Esophagus squamous epithelium (tissue), 5 donors: ENCODE measurements around the gene SLC7A8. TPM values are rescaled to one million over a fixed set of nuclear protein-coding genes. Genes with fewer than 3 reads are reported as not detected.
A peak's percentile ranks its signal among the peaks of the same experiment; 100 is the strongest.

Experiments
- DNase-seq: peaks from one replicate; lab custom pipeline; 2025; lab: John Stamatoyannopoulos, UW
- H3K27ac ChIP-seq, 4 donors: fragments of 200-600 bp; sonication (generic); one replicate each; pipeline ENCODE4 v1.5.1; 2016 to 2019; ENCODE audit warnings: mild to moderate bottlenecking in 1 of 4
- H3K27me3 ChIP-seq, 4 donors: fragments of 200-600 bp; sonication (generic); 1 replicate in 3 of 4; 2 replicates in 1 of 4; pipeline versions ENCODE4 v1.5.1 to v1.6.0; 2017 to 2021; ENCODE audit warnings: antibody characterized with exemption in 1 of 4
- H3K36me3 ChIP-seq, 3 donors: fragments of 200-600 bp; sonication (generic); one replicate each; pipeline ENCODE4 v1.5.1; 2016 to 2019
- H3K4me1 ChIP-seq, 3 donors: fragments of 200-600 bp; sonication (generic); one replicate each; pipeline ENCODE4 v1.5.1; 2017 to 2019
- H3K4me3 ChIP-seq, 4 donors: fragments of 200-600 bp; sonication (generic); 1 replicate in 3 of 4; 2 replicates in 1 of 4; pipeline ENCODE4 v1.5.1; 2016 to 2019; ENCODE audit warnings: mild to moderate bottlenecking in 2 of 4, moderate library complexity in 1 of 4
- H3K9me3 ChIP-seq, 3 donors: fragments of 200-600 bp; sonication (generic); one replicate each; pipeline ENCODE4 v1.5.1; 2016 to 2019
- CTCF ChIP-seq, 6 experiments: fragments of 450-650 bp in 4 of 6; fragments of 200-600 bp in 2 of 6; sonication (generic) in 2 of 6; IDR thresholded peaks; one replicate each; pipeline ENCODE4 v1.5.1; 2016 to 2019; ENCODE audit warnings: antibody characterized with exemption in 6 of 6, mild to moderate bottlenecking in 4 of 6, moderate library complexity in 4 of 6
- POLR2A ChIP-seq, 4 donors: fragments of 450-650 bp; IDR thresholded peaks; one replicate each; pipeline ENCODE4 v1.6.1; 2017; ENCODE audit warnings: antibody characterized with exemption in 4 of 4, mild to moderate bottlenecking in 4 of 4, moderate library complexity in 3 of 4
- WGBS, 2 donors: methylation state at CpG; one replicate each; pipeline ENCODE4 v1.1.5; 2018; 5-methylcytosine and 5-hydroxymethylcytosine counted together
- intact Hi-C: fragments of 100-400 bp; cut with DNase I; formaldehyde crosslinking; loops from one replicate; pipeline ENCODE4 v1.15.0; 2022
- total RNA-seq, 4 donors: library from RNA; depleted of rRNA; stranded (reverse); fragments of >200 nt; gene quantifications; one replicate each; pipeline ENCODE4 v1.1.0, GENCODE V29; 2016
- donor health status: DM: yes; HTN: yes; CAD: no.

Gene SLC7A8
- total RNA-seq, 4 donors from 2014 or later = 22.2 to 58.0 (median 39.8) TPM

- Histone ChIP-seq H3K36me3 (no peaks in the 10 kb centered on the region), H3K27me3 (peaks cover 0 to 47% (median 0%) of the 10 kb centered on the region in 4 donors), H3K9me3 (no peaks in the 10 kb centered on the region), H3K27ac (no peak overlapping the region), H3K4me3 (no peak overlapping the region), H3K4me1 (peaks cover 0 to 23% (median under 1%) of the 10 kb centered on the region in 3 donors)
- TF ChIP-seq CTCF (IDR thresholded peaks at IDR 0.05) (no peak), POLR2A (IDR thresholded peaks at IDR 0.05) (no peak)
- intact Hi-C loops = no loop called here
- DNase-seq = no peak
- WGBS, 2 donors = 71 to 87% methylated on average over 5 of the region's 5 CpGs
These were observed 67.5 kb downstream of the SLC7A8 start for GRCh38 chr14:23115918-23116317.

GRCh38 chr14:23115039-23115731 is 68.3 kb downstream of the SLC7A8 start:
- DNase-seq = no peak
- intact Hi-C loops = no loop called here
- Histone ChIP-seq H3K27ac (no peak overlapping the region), H3K9me3 (no peaks in the 10 kb centered on the region), H3K36me3 (no peaks in the 10 kb centered on the region), H3K4me1 (peaks cover 0 to 16% (median 0%) of the 10 kb centered on the region in 3 donors), H3K4me3 (no peak overlapping the region), H3K27me3 (peaks cover 0 to 50% (median 0%) of the 10 kb centered on the region in 4 donors)
- TF ChIP-seq POLR2A (IDR thresholded peaks at IDR 0.05) (no peak), CTCF (IDR thresholded peaks at IDR 0.05) (no peak)
- 8 to 20% methylated on average over 1 to 6 of the region's 10 CpGs for WGBS, 2 donors

- peaks cover 0 to 50% (median 0%) of the 10 kb centered on the region in 4 donors for H3K27me3 ChIP-seq
These were observed 68.8 kb downstream of the SLC7A8 start for GRCh38 chr14:23114669-23115038.

GRCh38 chr14:23114120-23114458 is 69.4 kb downstream of the SLC7A8 start:
- no peaks in the 10 kb centered on the region for H3K9me3 ChIP-seq
- no peak overlapping the region for H3K27ac ChIP-seq
- intact Hi-C loops = no loop called here
- peaks cover 0 to 7% (median 0%) of the 10 kb centered on the region in 3 donors for H3K4me1 ChIP-seq
- no peak for DNase-seq
- H3K4me3 ChIP-seq = no peak overlapping the region
- TF ChIP-seq CTCF (IDR thresholded peaks at IDR 0.05) (no peak), POLR2A (IDR thresholded peaks at IDR 0.05) (no peak)
- 66 to 76% methylated on average over 2 to 3 of the region's 5 CpGs for WGBS, 2 donors
- H3K27me3 ChIP-seq = peaks cover 0 to 50% (median 0%) of the 10 kb centered on the region in 4 donors
- H3K36me3 ChIP-seq = no peaks in the 10 kb centered on the region

More at GRCh38 chr14:23114669-23115038, 68.8 kb downstream of the SLC7A8 start:
- TF ChIP-seq POLR2A (IDR thresholded peaks at IDR 0.05) = no peak
- no peak for TF ChIP-seq CTCF (IDR thresholded peaks at IDR 0.05)
- no peak overlapping the region for H3K4me3 ChIP-seq
- H3K4me1 ChIP-seq = peaks cover 0 to 10% (median 0%) of the 10 kb centered on the region in 3 donors
- no peaks in the 10 kb centered on the region for H3K9me3 ChIP-seq
- no peak for DNase-seq
- WGBS, 2 donors = 58 to 74% methylated on average over 4 of the region's 4 CpGs
- intact Hi-C loops = no loop called here
- H3K27ac ChIP-seq = peak overlapping the region in 1 of 4 donors; percentile 14
- no peaks in the 10 kb centered on the region for H3K36me3 ChIP-seq

GRCh38 chr14:23113431-23114119 is 69.9 kb downstream of the SLC7A8 start:
- Histone ChIP-seq H3K4me1 (peaks cover 0 to 7% (median 0%) of the 10 kb centered on the region in 3 donors), H3K4me3 (no peak overlapping the region), H3K9me3 (no peaks in the 10 kb centered on the region), H3K27ac (no peak overlapping the region), H3K27me3 (peaks cover 0 to 50% (median 0%) of the 10 kb centered on the region in 4 donors), H3K36me3 (no peaks in the 10 kb centered on the region)
- DNase-seq = no peak
- WGBS, 2 donors = 71% methylated on average over 3 of the region's 10 CpGs; no CpG with 5 or more reads in 1 of the 2 donors
- TF ChIP-seq CTCF (IDR thresholded peaks at IDR 0.05) = no peak
- no peak for TF ChIP-seq POLR2A (IDR thresholded peaks at IDR 0.05)
- intact Hi-C loops = no loop called here
